HG02981 (cell line): ENCODE data around the gene ARHGAP26.

ENCODE experiments used
- ATAC-seq: cut with Tn5 transposase; IDR thresholded peaks from one replicate; pipeline ENCODE4 v1.9.1; 2021; ENCODE audit warnings: mild to moderate bottlenecking, moderate library complexity; ENCODE audit not compliant: unreplicated experiment

ARHGAP26 gene

GRCh38 chr5:143245929-143246561, 475.9 kb downstream of the ARHGAP26 start:
- ATAC-seq, result no peak

- ATAC-seq, result no peak
Observed at GRCh38 chr5:143247134-143247815, 477.1 kb downstream of the ARHGAP26 start.

- no peak for ATAC-seq
Observed at GRCh38 chr5:143248391-143248790, 478.2 kb downstream of the ARHGAP26 start.

GRCh38 chr5:143248822-143249579, 478.8 kb downstream of the ARHGAP26 start:
- ATAC-seq, result no peak

GRCh38 chr5:143249851-143250250, 479.7 kb downstream of the ARHGAP26 start:
- ATAC-seq, result no peak

- ATAC-seq, result peak; percentile 43
Observed at GRCh38 chr5:143251190-143251589, 481.0 kb downstream of the ARHGAP26 start.

GRCh38 chr5:143251946-143252345, 481.8 kb downstream of the ARHGAP26 start:
- ATAC-seq, result no peak

- no peak for ATAC-seq
Observed at GRCh38 chr5:143254819-143255218, 484.6 kb downstream of the ARHGAP26 start.

- no peak for ATAC-seq
Observed at GRCh38 chr5:143258559-143259253, 488.5 kb downstream of the ARHGAP26 start.

- no peak for ATAC-seq
Observed at GRCh38 chr5:143259254-143259605, 489.1 kb downstream of the ARHGAP26 start.

GRCh38 chr5:143261748-143262392, 491.7 kb downstream of the ARHGAP26 start:
- ATAC-seq, result no peak

- peak; percentile 72 for ATAC-seq
Observed at GRCh38 chr5:143262393-143263174, 492.4 kb downstream of the ARHGAP26 start.

- no peak for ATAC-seq
Observed at GRCh38 chr5:143263272-143263810, 493.2 kb downstream of the ARHGAP26 start.

GRCh38 chr5:143265995-143266394, 495.8 kb downstream of the ARHGAP26 start:
- ATAC-seq, result no peak

- no peak for ATAC-seq
Observed at GRCh38 chr5:143267186-143267585, 497.0 kb downstream of the ARHGAP26 start.

- ATAC-seq, result no peak
Observed at GRCh38 chr5:143268388-143268787, 498.2 kb downstream of the ARHGAP26 start.

- peak; percentile 54 for ATAC-seq
Observed at GRCh38 chr5:143271431-143271830, 501.3 kb downstream of the ARHGAP26 start.

GRCh38 chr5:143274952-143275351, 504.8 kb downstream of the ARHGAP26 start:
- ATAC-seq, result no peak

GRCh38 chr5:143275512-143276363, 505.6 kb downstream of the ARHGAP26 start:
- no peak for ATAC-seq
